DOHH2 (cell line): Measurements from ENCODE around the gene PODN.

ENCODE experiments used
- EZH2phosphoT487 ChIP-seq: fragments of 200-600 bp; sonication (generic); IDR thresholded peaks from 2 replicates; pipeline ENCODE4 v1.6.1; 2017; ENCODE audit warnings: borderline replicate concordance, mild to moderate bottlenecking, antibody characterized with exemption, low read length, moderate library complexity, mixed read lengths
- TF ChIP-seq, protein P1 (sequence below): fragments of 200-600 bp; sonication (generic); IDR thresholded peaks from one replicate; pipeline ENCODE4 v1.5.1; 2014; ENCODE audit warnings: antibody characterized with exemption, mild to moderate bottlenecking, low read depth, low read length; ENCODE audit not compliant: poor library complexity, severe bottlenecking

- TF ChIP-seq, protein P1, sequence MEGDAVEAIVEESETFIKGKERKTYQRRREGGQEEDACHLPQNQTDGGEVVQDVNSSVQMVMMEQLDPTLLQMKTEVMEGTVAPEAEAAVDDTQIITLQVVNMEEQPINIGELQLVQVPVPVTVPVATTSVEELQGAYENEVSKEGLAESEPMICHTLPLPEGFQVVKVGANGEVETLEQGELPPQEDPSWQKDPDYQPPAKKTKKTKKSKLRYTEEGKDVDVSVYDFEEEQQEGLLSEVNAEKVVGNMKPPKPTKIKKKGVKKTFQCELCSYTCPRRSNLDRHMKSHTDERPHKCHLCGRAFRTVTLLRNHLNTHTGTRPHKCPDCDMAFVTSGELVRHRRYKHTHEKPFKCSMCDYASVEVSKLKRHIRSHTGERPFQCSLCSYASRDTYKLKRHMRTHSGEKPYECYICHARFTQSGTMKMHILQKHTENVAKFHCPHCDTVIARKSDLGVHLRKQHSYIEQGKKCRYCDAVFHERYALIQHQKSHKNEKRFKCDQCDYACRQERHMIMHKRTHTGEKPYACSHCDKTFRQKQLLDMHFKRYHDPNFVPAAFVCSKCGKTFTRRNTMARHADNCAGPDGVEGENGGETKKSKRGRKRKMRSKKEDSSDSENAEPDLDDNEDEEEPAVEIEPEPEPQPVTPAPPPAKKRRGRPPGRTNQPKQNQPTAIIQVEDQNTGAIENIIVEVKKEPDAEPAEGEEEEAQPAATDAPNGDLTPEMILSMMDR = no peak
- TF ChIP-seq EZH2phosphoT487 = no peak
These were observed 45.1 kb downstream of the PODN start for GRCh38 chr1:53107090-53107489.
